Glutamatergic neuron (in vitro differentiated cells): Measurements from ENCODE around the gene EYA4. TPM values are rescaled to one million over a fixed set of nuclear protein-coding genes. Genes with fewer than 3 reads are reported as not detected.

Experiments
- DNase-seq: peaks from one replicate; pipeline ENCODE4 v3.0.0; 2022
- H3K27ac Mint-ChIP-seq: one replicate; pipeline ENCODE4 v1.8.0; 2020; ENCODE audit warnings: mild to moderate bottlenecking, mixed read lengths, inconsistent platforms; ENCODE audit not compliant: unreplicated experiment
- H3K27me3 Mint-ChIP-seq: one replicate; pipeline ENCODE4 v1.8.0; 2020; ENCODE audit warnings: mild to moderate bottlenecking, moderate library complexity, mixed read lengths, inconsistent platforms; ENCODE audit not compliant: unreplicated experiment
- H3K36me3 Mint-ChIP-seq: one replicate; pipeline ENCODE4 v1.8.0; 2020; ENCODE audit warnings: mild to moderate bottlenecking, mixed read lengths, inconsistent platforms; ENCODE audit not compliant: unreplicated experiment
- H3K4me1 Mint-ChIP-seq: one replicate; pipeline ENCODE4 v1.8.0; 2020; ENCODE audit warnings: mild to moderate bottlenecking, low read depth, mixed read lengths, inconsistent platforms; ENCODE audit not compliant: unreplicated experiment
- H3K4me3 Mint-ChIP-seq: one replicate; pipeline ENCODE4 v1.8.0; 2020; ENCODE audit warnings: mild to moderate bottlenecking, mixed read lengths, inconsistent platforms; ENCODE audit not compliant: unreplicated experiment
- H3K9me3 Mint-ChIP-seq: one replicate; pipeline ENCODE4 v1.8.0; 2020; ENCODE audit warnings: mild to moderate bottlenecking, moderate library complexity, mixed read lengths, inconsistent platforms; ENCODE audit not compliant: unreplicated experiment
- total RNA-seq: library from RNA; stranded (reverse); fragmentation: NEBNext Ultra II Directional; extraction: Animal tissue kit (Norgen Biotek cat#: 25700); gene quantifications from one replicate; pipeline ENCODE4 v1.2.1, GENCODE V29; 2021; ENCODE audit not compliant: unreplicated experiment
- TF ChIP-seq, protein P1 (sequence below): fragments of 200-600 bp; sonication (generic); IDR thresholded peaks from one replicate; pipeline ENCODE4 v1.5.0; 2021; ENCODE audit not compliant: partially characterized antibody, unreplicated experiment

Gene EYA4
- total RNA-seq, 1 donor from 2014 or later = not detected

DNA sequence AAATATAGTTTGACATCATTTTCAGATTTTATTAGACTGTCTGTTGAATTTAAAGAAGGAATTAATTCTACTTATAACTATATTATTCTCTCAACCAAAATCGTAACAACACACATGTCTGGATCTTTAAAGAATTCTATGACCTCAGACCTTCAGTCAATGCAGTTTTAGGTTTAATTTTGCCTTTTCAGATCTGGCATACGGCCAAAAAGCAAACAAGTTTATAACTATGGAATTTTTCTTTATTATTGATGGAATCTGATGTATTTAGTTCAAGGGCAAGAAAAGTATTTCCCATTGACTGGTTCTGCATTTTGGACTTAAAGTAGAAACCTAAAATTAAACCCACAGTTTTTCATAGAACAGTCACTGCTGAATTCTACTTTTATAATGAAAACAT, 233.4 kb downstream of the EYA4 start:
- TF ChIP-seq, protein P1, sequence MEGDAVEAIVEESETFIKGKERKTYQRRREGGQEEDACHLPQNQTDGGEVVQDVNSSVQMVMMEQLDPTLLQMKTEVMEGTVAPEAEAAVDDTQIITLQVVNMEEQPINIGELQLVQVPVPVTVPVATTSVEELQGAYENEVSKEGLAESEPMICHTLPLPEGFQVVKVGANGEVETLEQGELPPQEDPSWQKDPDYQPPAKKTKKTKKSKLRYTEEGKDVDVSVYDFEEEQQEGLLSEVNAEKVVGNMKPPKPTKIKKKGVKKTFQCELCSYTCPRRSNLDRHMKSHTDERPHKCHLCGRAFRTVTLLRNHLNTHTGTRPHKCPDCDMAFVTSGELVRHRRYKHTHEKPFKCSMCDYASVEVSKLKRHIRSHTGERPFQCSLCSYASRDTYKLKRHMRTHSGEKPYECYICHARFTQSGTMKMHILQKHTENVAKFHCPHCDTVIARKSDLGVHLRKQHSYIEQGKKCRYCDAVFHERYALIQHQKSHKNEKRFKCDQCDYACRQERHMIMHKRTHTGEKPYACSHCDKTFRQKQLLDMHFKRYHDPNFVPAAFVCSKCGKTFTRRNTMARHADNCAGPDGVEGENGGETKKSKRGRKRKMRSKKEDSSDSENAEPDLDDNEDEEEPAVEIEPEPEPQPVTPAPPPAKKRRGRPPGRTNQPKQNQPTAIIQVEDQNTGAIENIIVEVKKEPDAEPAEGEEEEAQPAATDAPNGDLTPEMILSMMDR = no peak
- no peak overlapping the region for H3K27ac Mint-ChIP-seq
- no peaks in the 10 kb centered on the region for H3K27me3 Mint-ChIP-seq
- H3K4me1 Mint-ChIP-seq = no peaks in the 10 kb centered on the region
- no peak for DNase-seq
- H3K36me3 Mint-ChIP-seq = no peaks in the 10 kb centered on the region
- H3K9me3 Mint-ChIP-seq = no peaks in the 10 kb centered on the region
- H3K4me3 Mint-ChIP-seq = no peak overlapping the region

DNA sequence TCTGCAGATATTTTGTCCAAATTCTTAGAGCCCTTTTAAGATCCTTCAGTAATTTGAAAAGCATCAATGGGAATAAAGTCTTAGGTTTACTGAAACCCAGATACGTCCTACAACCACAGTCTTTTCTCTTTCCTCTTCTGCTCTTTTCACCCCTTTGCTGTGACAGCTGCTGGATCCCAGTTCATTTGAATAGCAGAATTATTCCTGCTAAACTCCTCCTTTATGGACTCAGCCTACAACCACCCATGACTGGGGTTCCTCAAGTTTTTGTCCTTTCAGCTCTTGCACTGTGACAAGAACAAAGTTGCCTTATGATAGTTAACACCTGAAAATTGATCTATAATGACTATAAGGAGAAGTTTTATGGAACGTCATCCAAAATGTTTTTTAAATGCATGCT, 237.5 kb downstream of the EYA4 start:
- Mint-ChIP-seq H3K27me3 (no peaks in the 10 kb centered on the region), H3K27ac (no peak overlapping the region), H3K36me3 (no peaks in the 10 kb centered on the region), H3K9me3 (no peaks in the 10 kb centered on the region), H3K4me1 (no peaks in the 10 kb centered on the region), H3K4me3 (no peak overlapping the region)
- no peak for DNase-seq
- TF ChIP-seq, protein P1 = no peak

DNA sequence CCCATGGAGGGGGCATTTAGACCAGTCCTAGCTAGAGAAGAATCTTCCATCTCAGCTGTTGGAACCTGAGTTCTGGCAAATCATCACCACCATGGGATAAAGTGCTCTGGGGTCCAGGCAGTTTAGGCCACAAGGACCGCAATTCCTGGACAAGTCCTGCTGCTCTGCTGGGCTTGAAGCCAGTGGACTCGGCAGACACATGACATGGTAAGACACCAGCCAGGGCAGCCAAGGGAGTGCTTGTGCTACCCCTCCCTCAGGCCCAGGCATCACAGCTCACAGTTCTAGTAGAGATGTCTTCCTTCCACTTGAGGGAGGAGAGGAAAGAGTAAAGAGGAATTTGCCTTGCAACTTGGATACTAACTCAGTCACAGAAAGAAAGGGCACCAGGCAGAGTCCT, 246.0 kb downstream of the EYA4 start:
- no peaks in the 10 kb centered on the region for H3K4me1 Mint-ChIP-seq
- peaks cover 8% of the 10 kb centered on the region for H3K9me3 Mint-ChIP-seq
- TF ChIP-seq, protein P1 = no peak

DNA sequence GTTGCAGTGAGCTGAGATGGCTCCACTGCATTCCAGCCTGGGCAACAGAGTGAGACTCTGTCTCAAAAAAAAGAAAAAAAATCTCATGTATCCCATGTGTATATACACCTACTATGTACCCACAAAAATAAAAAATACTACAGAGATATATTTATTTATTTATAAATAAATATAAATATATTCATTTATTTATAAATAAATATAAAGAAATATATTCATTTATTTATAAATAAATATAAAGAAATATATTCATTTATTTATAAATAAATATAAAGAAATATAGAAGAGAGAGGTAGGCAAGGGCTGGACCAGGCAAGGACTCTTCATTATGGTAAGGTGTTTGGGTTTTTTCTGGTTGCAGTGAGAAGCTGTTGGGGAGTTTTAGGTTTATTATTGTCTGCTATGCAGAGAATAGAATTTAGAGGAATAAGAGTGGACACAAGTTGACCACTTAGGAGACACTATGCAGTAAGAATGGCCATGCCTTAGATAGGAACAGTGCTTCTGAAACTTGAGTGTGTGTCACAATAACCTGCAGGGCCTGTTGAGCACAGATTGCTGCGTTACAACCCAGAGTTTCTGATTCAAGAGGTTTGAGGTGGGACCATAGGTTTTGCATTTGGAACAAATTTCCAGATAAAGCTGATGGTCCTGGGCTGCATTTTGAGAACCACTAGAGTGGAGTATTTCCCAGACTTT, 254.2 kb downstream of the EYA4 start:
- H3K36me3 Mint-ChIP-seq = peaks cover 12% of the 10 kb centered on the region
- no peak overlapping the region for H3K27ac Mint-ChIP-seq
- peaks cover 8% of the 10 kb centered on the region for H3K9me3 Mint-ChIP-seq
- H3K4me3 Mint-ChIP-seq = no peak overlapping the region
- H3K4me1 Mint-ChIP-seq = no peaks in the 10 kb centered on the region
- H3K27me3 Mint-ChIP-seq = no peaks in the 10 kb centered on the region
- no peak for DNase-seq
- TF ChIP-seq, protein P1 = no peak

More for the DNA sequence above, 246.0 kb downstream of the EYA4 start:
- Mint-ChIP-seq H3K27ac (no peak overlapping the region), H3K4me3 (no peak overlapping the region), H3K27me3 (no peaks in the 10 kb centered on the region), H3K36me3 (peaks cover 14% of the 10 kb centered on the region)
- no peak for DNase-seq

DNA sequence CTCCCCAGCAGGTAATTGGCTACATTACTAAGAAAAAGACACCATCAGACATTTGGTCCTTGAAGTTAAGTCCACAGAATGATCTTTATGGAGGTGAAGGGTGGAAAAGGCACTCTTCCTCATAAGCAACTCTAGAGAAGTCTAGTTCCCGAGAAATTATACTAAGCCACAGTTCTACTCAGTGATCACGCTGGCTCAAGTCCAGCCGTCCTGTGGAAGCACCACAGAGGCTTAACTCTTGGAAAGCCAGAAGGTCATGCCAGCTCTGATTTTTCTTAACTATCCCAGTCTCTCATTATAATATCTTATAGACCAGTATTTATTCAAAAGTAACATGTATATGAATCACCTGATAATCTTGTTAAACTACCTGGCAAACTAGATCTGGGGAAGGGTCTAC, 258.5 kb downstream of the EYA4 start:
- Mint-ChIP-seq H3K27me3 (no peaks in the 10 kb centered on the region), H3K4me3 (no peak overlapping the region), H3K36me3 (no peaks in the 10 kb centered on the region), H3K4me1 (peaks cover 5% of the 10 kb centered on the region), H3K27ac (no peak overlapping the region), H3K9me3 (no peaks in the 10 kb centered on the region)
- DNase-seq = no peak
- TF ChIP-seq, protein P1 = no peak
